ENCODE measurements around the gene DOK6.

- TF ChIP-seq, protein P1, sequence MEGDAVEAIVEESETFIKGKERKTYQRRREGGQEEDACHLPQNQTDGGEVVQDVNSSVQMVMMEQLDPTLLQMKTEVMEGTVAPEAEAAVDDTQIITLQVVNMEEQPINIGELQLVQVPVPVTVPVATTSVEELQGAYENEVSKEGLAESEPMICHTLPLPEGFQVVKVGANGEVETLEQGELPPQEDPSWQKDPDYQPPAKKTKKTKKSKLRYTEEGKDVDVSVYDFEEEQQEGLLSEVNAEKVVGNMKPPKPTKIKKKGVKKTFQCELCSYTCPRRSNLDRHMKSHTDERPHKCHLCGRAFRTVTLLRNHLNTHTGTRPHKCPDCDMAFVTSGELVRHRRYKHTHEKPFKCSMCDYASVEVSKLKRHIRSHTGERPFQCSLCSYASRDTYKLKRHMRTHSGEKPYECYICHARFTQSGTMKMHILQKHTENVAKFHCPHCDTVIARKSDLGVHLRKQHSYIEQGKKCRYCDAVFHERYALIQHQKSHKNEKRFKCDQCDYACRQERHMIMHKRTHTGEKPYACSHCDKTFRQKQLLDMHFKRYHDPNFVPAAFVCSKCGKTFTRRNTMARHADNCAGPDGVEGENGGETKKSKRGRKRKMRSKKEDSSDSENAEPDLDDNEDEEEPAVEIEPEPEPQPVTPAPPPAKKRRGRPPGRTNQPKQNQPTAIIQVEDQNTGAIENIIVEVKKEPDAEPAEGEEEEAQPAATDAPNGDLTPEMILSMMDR (IDR thresholded peaks at IDR 0.05; ENCODE audit: low read depth, low read length), result no peak
- no peak for TF ChIP-seq EZH2phosphoT487 (IDR thresholded peaks at IDR 0.05; ENCODE audit: low read depth)
Observed at GRCh38 chr18:69689121-69689759, 288.6 kb downstream of the DOK6 start.

All from OCI-LY3 (cell line).